A549 (cell line): ENCODE data around the gene SLC26A3. TPM values are rescaled to one million over a fixed set of nuclear protein-coding genes. Genes with fewer than 3 reads are reported as not detected.

Experiments
- ATAC-seq, 2 experiments: fragments of 200-7000 bp in 1 of 2; fragments of >200 bp in 1 of 2; cut with Nextera tagmentation in 1 of 2; cut with Tn5 transposase in 1 of 2; 3 replicates each; pipeline versions ENCODE4 v1.8.0 to v1.9.1; 2018 to 2020; ENCODE audit warnings: mild to moderate bottlenecking in 1 of 2, moderate library complexity in 1 of 2
- CTCF ChIA-PET: fragments of 300-600 bp; sonication (Branson Sonifier 250); formaldehyde crosslinking; extraction: SDS; loops from one replicate; lab custom pipeline; 2021; ENCODE audit warnings: antibody characterized with exemption, inconsistent platforms; lab: Yijun Ruan, JAX
- POLR2A ChIA-PET: fragments of 350-600 bp; formaldehyde crosslinking; extraction: SDS; loops from one replicate; lab custom pipeline; 2021; ENCODE audit warnings: antibody characterized with exemption, inconsistent platforms; lab: Yijun Ruan, JAX
- DNase-seq, 2 experiments: peaks; one replicate each; pipeline versions ENCODE4 v3.0.0 to v3.0.0-alpha.2; 2011 to 2016; ENCODE audit warnings: low read depth in 1 of 2, low spot score in 1 of 2
- FAIRE-seq: peaks from 2 replicates; lab custom pipeline; 2011; peaks lifted over from hg19 to GRCh38; lab: Jason Lieb, UNC
- H3K27ac ChIP-seq, 2 experiments: fragments of >200 bp; sonication (Bioruptor Twin); formaldehyde crosslinking; 3 replicates each; pipeline ENCODE4 v1.5.1; 2016 to 2017
- H3K4me1 ChIP-seq: fragments of >200 bp; sonication (Bioruptor Twin); formaldehyde crosslinking; 3 replicates; pipeline ENCODE4 v1.6.1; 2016
- H3K4me2 ChIP-seq: fragments of >200 bp; sonication (Bioruptor Twin); formaldehyde crosslinking; 3 replicates; pipeline ENCODE4 v1.6.1; 2016
- H3K4me3 ChIP-seq: fragments of >200 bp; sonication (Bioruptor Twin); formaldehyde crosslinking; 3 replicates; pipeline ENCODE4 v1.5.1; 2016
- H3K9me3 ChIP-seq: fragments of >200 bp; sonication (Bioruptor Twin); formaldehyde crosslinking; 3 replicates; pipeline ENCODE4 v1.6.1; 2016
- BCL3 ChIP-seq: fragments of >200 bp; sonication (Bioruptor Twin); formaldehyde crosslinking; IDR thresholded peaks from 3 replicates; pipeline ENCODE4 v1.6.1; 2016
- BHLHE40 ChIP-seq: IDR thresholded peaks from 2 replicates; pipeline ENCODE4 v1.6.1; 2012; ENCODE audit warnings: low read depth, low read length, inconsistent platforms
- CBX2 ChIP-seq: fragments of 200-600 bp; sonication (generic); IDR thresholded peaks from 2 replicates; pipeline ENCODE4 v1.6.1; 2016; ENCODE audit warnings: low read depth, mild to moderate bottlenecking, borderline replicate concordance
- CBX8 ChIP-seq: fragments of 200-600 bp; sonication (generic); IDR thresholded peaks from 2 replicates; pipeline ENCODE4 v1.6.1; 2016
- EHMT2 ChIP-seq: fragments of 200-600 bp; sonication (generic); IDR thresholded peaks from 2 replicates; pipeline ENCODE4 v1.6.1; 2016; ENCODE audit warnings: antibody characterized with exemption, low read depth, mild to moderate bottlenecking, moderate library complexity
- ESRRA ChIP-seq: fragments of 150-350 bp; IDR thresholded peaks from 2 replicates; pipeline ENCODE4 v1.6.1; 2014; ENCODE audit warnings: mild to moderate bottlenecking, low read length, borderline replicate concordance
- FOSB ChIP-seq: fragments of 250-450 bp; sonication (Bioruptor Pico); IDR thresholded peaks from 2 replicates; pipeline ENCODE4 v1.5.0; 2020; ENCODE audit warnings: mild to moderate bottlenecking, moderate library complexity
- GATA3 ChIP-seq: IDR thresholded peaks from 2 replicates; pipeline ENCODE4 v1.6.1; 2012; ENCODE audit warnings: borderline replicate concordance
- KDM1A ChIP-seq: fragments of 200-600 bp; sonication (generic); IDR thresholded peaks from 2 replicates; pipeline ENCODE4 v1.6.1; 2016; ENCODE audit warnings: low read depth, mild to moderate bottlenecking
- KDM5A ChIP-seq: fragments of 200-600 bp; sonication (generic); IDR thresholded peaks from 2 replicates; pipeline ENCODE4 v1.6.1; 2016; ENCODE audit warnings: antibody characterized with exemption, mild to moderate bottlenecking
- MAFK ChIP-seq: fragments of 450-650 bp; IDR thresholded peaks from 2 replicates; pipeline ENCODE4 v1.6.1; 2014; ENCODE audit not compliant: partially characterized antibody
- MAX ChIP-seq: IDR thresholded peaks from 2 replicates; pipeline ENCODE4 v1.6.1; 2012
- MYC ChIP-seq: IDR thresholded peaks from 2 replicates; pipeline ENCODE4 v1.6.1; 2012; ENCODE audit warnings: mild to moderate bottlenecking, inconsistent platforms, low read length, improper control_type of control experiment, borderline replicate concordance
- NFE2L2 ChIP-seq: fragments of 150-350 bp; conservative IDR thresholded peaks from 2 replicates; pipeline ENCODE4 v1.6.1; 2014; ENCODE audit warnings: low read length
- NPAS2 ChIP-seq: fragments of 250-450 bp; sonication (Bioruptor Pico); IDR thresholded peaks from 2 replicates; pipeline ENCODE4 v1.8.0; 2022; ENCODE audit warnings: mild to moderate bottlenecking, moderate library complexity, borderline replicate concordance
- PHF8 ChIP-seq: fragments of 200-600 bp; sonication (generic); IDR thresholded peaks from 2 replicates; pipeline ENCODE4 v1.6.1; 2016; ENCODE audit warnings: low read depth, mild to moderate bottlenecking, antibody characterized with exemption, moderate library complexity, borderline replicate concordance
- POLR2A ChIP-seq: IDR thresholded peaks from 2 replicates; pipeline ENCODE4 v1.6.1; 2012; ENCODE audit warnings: mild to moderate bottlenecking, low read length
- RAD21 ChIP-seq, 2 experiments: fragments of >200 bp in 1 of 2; sonication (Bioruptor Twin) in 1 of 2; formaldehyde crosslinking in 1 of 2; IDR thresholded peaks in 1 of 2; conservative IDR thresholded peaks in 1 of 2; 2 replicates in 1 of 2; 3 replicates in 1 of 2; pipeline ENCODE4 v1.6.1; 2012 to 2018; ENCODE audit warnings: inconsistent platforms in 1 of 2
- RFX5 ChIP-seq: fragments of 450-650 bp; IDR thresholded peaks from 2 replicates; pipeline ENCODE4 v1.7.1; 2014; ENCODE audit warnings: antibody characterized with exemption, mild to moderate bottlenecking, moderate library complexity
- RNF2 ChIP-seq: fragments of 200-600 bp; sonication (generic); IDR thresholded peaks from 2 replicates; pipeline ENCODE4 v1.6.1; 2016; ENCODE audit warnings: low read depth, mild to moderate bottlenecking, antibody characterized with exemption, moderate library complexity, borderline replicate concordance
- SREBF2 ChIP-seq: fragments of 450-650 bp; IDR thresholded peaks from 2 replicates; pipeline ENCODE4 v1.6.1; 2014; ENCODE audit warnings: mild to moderate bottlenecking, moderate library complexity
- TFCP2L1 ChIP-seq: fragments of 250-450 bp; sonication (Bioruptor Pico); IDR thresholded peaks from 2 replicates; pipeline ENCODE4 v1.5.0; 2021; ENCODE audit warnings: mild to moderate bottlenecking
- ZNF302 ChIP-seq: fragments of 250-450 bp; sonication (Bioruptor Pico); IDR thresholded peaks from 2 replicates; pipeline ENCODE4 v1.9.0; 2021; ENCODE audit warnings: inconsistent platforms, mild to moderate bottlenecking, moderate library complexity
- WGBS: methylation state at CpG from one replicate; pipeline ENCODE4 v1.1.6; 2017; ENCODE audit errors: missing lambda C conversion rate; 5-methylcytosine and 5-hydroxymethylcytosine counted together
- polyA plus RNA-seq, 4 experiments: library from polyadenylated mRNA; depleted of rRNA in 3 of 4; stranded (reverse); fragments of >200 nt; fragmentation: RNase III in 1 of 4; extraction: RNeasy Plus Mini Kit Qiagen cat#74134 plus additional on column Dnase treatment in 1 of 4; gene quantifications; 2 replicates in 3 of 4; 3 replicates in 1 of 4; pipeline ENCODE4 v1.2.3, GENCODE V29; 2011 to 2017
- TF ChIP-seq, protein P1 (sequence below): fragments of 450-650 bp; IDR thresholded peaks from 2 replicates; pipeline ENCODE4 v1.6.1; 2014; ENCODE audit warnings: antibody characterized with exemption

SLC26A3 gene
- polyA plus RNA-seq, 2 of the 4 experiments (the other 2 are of a cell fraction), result not detected

DNA sequence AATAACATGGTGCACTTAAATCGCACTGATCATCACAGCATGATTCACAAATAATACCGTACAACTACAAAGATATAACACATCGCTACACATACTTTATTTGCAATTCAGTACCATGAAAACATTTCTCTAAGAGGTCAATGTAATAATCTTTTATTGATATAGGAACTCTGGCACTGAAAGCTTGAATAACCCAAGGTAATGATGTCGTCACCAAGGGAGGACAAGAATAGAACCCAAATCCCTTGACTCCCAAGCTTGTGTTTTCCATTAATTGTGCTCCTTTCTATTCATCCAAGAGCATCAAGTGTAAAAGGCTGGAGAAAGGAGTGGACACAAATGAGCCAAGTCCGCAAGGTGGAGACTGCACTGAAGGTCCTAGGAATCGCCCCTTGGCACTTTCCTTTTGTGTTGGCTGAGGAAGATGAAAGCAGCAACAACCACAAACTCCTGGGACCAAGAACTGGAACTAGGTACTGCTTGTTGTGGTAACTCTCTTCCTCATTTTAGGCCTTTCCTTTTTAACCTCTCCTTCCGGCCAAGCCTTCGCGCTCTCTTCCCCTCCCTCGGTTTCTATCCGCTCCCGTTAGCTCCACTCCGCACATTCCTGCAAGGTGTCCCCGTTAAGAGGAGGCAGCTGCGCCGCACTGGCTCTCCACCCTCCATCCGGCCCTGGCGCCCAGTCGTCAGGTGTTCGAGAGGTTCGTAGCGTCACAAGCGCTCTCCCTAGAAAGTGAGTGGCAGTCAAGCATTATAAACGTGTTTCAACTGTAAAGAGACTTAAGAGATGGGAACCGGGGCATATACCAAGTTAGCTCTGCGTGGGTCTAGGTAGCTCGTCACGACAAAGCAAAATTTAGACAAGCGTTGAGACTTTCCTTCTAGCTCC, 60.1 kb downstream of the SLC26A3 start:
- 29% methylated on average over 25 of the region's 29 CpGs for WGBS
- POLR2A ChIA-PET, result interaction anchor here (0.5 to 2.5 kb wide), 28 partner anchors 8 to 827 kb away, joined by 3 to 40 read pairs (median 4); partner anchors contain the start of genes BCAP29, COG5, DLD and DNAJB9

DNA sequence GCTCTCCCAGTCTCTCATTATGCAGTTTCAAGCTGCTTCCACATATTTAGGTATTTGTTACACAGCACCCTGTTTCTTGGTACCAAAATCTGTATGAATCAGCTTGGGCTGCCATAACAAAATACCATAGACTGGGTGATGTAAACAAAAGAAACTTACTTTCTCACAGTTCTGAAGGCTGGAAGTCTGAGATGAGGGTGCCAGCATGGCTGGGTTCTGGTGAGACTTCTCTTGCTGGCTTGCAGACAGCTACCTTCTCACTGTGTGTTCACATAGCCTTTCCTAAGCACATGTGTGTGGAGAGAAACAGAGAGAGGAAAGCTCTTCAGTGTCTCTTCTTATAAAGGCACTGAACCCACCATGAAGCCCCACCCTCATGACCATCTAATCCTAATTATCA, 74.7 kb downstream of the SLC26A3 start:
- DNase-seq (no peak), ATAC-seq (no peak; a peak in 1 of 6 replicates), FAIRE-seq (no peak)
- ChIA-PET POLR2A (interaction anchor here (0.5 to 1.5 kb wide), 2 partner anchors 15 to 89 kb away, joined by 4 read pairs; partner anchors contain the start of gene CBLL1), CTCF (interaction anchor here (1.1 to 7.0 kb wide), 5 partner anchors 9 to 264 kb away, joined by 3 to 80 read pairs (median 5); partner anchors contain the start of gene CBLL1)
- H3K4me2 ChIP-seq, result no peak overlapping the region
- no peak overlapping the region for H3K4me3 ChIP-seq
- no peaks in the 10 kb centered on the region for H3K4me1 ChIP-seq
- H3K27ac ChIP-seq, result no peak overlapping the region
- H3K9me3 ChIP-seq, result peaks cover 3% of the 10 kb centered on the region; the same call in 2 of the 3 replicates
- TF ChIP-seq POLR2A (no peak), GATA3 (no peak), EHMT2 (no peak), MAX (no peak), KDM5A (no peak), MYC (no peak), ESRRA (no peak)

More for the DNA sequence above, 60.1 kb downstream of the SLC26A3 start:
- CTCF ChIA-PET, result interaction anchor here (0.7 to 6.3 kb wide), 37 partner anchors 9 to 950 kb away, joined by 3 to 132 read pairs (median 4); partner anchors contain the start of gene DLD
- ATAC-seq, result peak; percentile 61 to 72
- FAIRE-seq, result no peak
- peak overlapping the region; percentile 95 to 96 for H3K27ac ChIP-seq
- H3K4me3 ChIP-seq, result peak overlapping the region; percentile 66
- peak overlapping the region; percentile 78 for H3K4me2 ChIP-seq
- TF ChIP-seq TFCP2L1 (peak; percentile 73; the same call in 1 of the 2 replicates), PHF8 (no peak), RNF2 (peak; percentile 39; the same call in 1 of the 2 replicates)
- TF ChIP-seq, all 56 proteins: peak for 2
- Histone ChIP-seq H3K4me1 (peaks cover 29% of the 10 kb centered on the region), H3K9me3 (no peaks in the 10 kb centered on the region)
- peak in 1 of 2 experiments; percentile 51 for DNase-seq

GRCh38 chr7:107726356-107727130, 76.5 kb downstream of the SLC26A3 start:
- ChIA-PET POLR2A (no interaction called here), CTCF (interaction anchor here (0.6 to 7.0 kb wide), 17 partner anchors 14 to 1324 kb away, joined by 3 to 80 read pairs (median 3); partner anchors contain the start of gene CBLL1)
- 32% methylated on average over 3 of the region's 3 CpGs for WGBS
- FAIRE-seq (no peak), ATAC-seq (peak in 1 of 2 experiments; percentile 23; a peak in 2 of 6 replicates), DNase-seq (no peak)
- Histone ChIP-seq H3K4me2 (no peak overlapping the region), H3K4me3 (no peak overlapping the region), H3K4me1 (no peaks in the 10 kb centered on the region), H3K9me3 (no peaks in the 10 kb centered on the region), H3K27ac (no peak overlapping the region)
- TF ChIP-seq CBX8, result no peak
- no peak for TF ChIP-seq MYC
- TF ChIP-seq MAFK, result no peak
- TF ChIP-seq KDM5A, result no peak
- TF ChIP-seq, protein P1, sequence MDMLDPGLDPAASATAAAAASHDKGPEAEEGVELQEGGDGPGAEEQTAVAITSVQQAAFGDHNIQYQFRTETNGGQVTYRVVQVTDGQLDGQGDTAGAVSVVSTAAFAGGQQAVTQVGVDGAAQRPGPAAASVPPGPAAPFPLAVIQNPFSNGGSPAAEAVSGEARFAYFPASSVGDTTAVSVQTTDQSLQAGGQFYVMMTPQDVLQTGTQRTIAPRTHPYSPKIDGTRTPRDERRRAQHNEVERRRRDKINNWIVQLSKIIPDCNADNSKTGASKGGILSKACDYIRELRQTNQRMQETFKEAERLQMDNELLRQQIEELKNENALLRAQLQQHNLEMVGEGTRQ, result no peak
- TF ChIP-seq NPAS2 (CRISPR knock-in tag), result no peak
- TF ChIP-seq RAD21 (conservative IDR thresholded peaks at IDR 0.05 in 1 of 2, IDR thresholded peaks at IDR 0.05 in 1 of 2), result no peak
- TF ChIP-seq BHLHE40, result no peak
- no peak for TF ChIP-seq TFCP2L1
- no peak for TF ChIP-seq PHF8
- no peak for TF ChIP-seq MAX
- TF ChIP-seq CBX2, result no peak
- no peak for TF ChIP-seq ZNF302 (CRISPR knock-in tag)
- no peak for TF ChIP-seq NFE2L2
- TF ChIP-seq SREBF2, result no peak
- TF ChIP-seq RFX5, result no peak
- TF ChIP-seq KDM1A, result no peak
- TF ChIP-seq BCL3, result no peak
- TF ChIP-seq FOSB, result no peak
